Heart right ventricle (tissue), 16 donors: ENCODE results near the gene KIAA1191. TPM values are rescaled to one million over a fixed set of nuclear protein-coding genes. Genes with fewer than 3 reads are reported as not detected.
A peak's percentile ranks its signal among the peaks of the same experiment; 100 is the strongest.

Experiments used
- ATAC-seq, 8 donors: fragments of 200-7000 bp; cut with Tn5 transposase; one replicate each; pipeline ENCODE4 v1.9.1; 2020; ENCODE audit warnings: mild to moderate bottlenecking in 8 of 8, moderate library complexity in 8 of 8, moderate number of reproducible peaks in 1 of 8
- DNase-seq, 2 donors: peaks; one replicate each; pipeline ENCODE4 v3.0.0-alpha.2; 2020
- H3K27ac ChIP-seq, 10 donors: fragments of 200-600 bp; sonication (generic) in 2 of 10; one replicate each; pipeline versions ENCODE4 v1.5.0 to v1.8.0; 2020 to 2022; ENCODE audit warnings: mild to moderate bottlenecking in 3 of 10
- H3K27me3 ChIP-seq, 7 donors: fragments of 200-600 bp; one replicate each; pipeline ENCODE4 v1.8.0; 2021 to 2022; ENCODE audit warnings: mild to moderate bottlenecking in 2 of 7
- H3K36me3 ChIP-seq, 9 donors: fragments of 200-600 bp; sonication (generic) in 1 of 9; one replicate each; pipeline versions ENCODE4 v1.5.0 to v1.8.0; 2020 to 2022; ENCODE audit warnings: mild to moderate bottlenecking in 2 of 9
- H3K4me1 ChIP-seq, 9 donors: fragments of 200-600 bp; sonication (generic) in 1 of 9; one replicate each; pipeline versions ENCODE4 v1.5.0 to v1.8.0; 2020 to 2022; ENCODE audit warnings: mild to moderate bottlenecking in 4 of 9
- H3K4me3 ChIP-seq, 10 donors: fragments of 200-600 bp; sonication (generic) in 2 of 10; one replicate each; pipeline versions ENCODE4 v1.5.0 to v1.8.0; 2020 to 2022; ENCODE audit warnings: mild to moderate bottlenecking in 7 of 10, moderate library complexity in 2 of 10
- H3K9me3 ChIP-seq, 11 donors: fragments of 200-600 bp in 10 of 11; sonication (generic) in 2 of 11; one replicate each; pipeline versions ENCODE4 v1.5.0 to v1.8.0; 2013 to 2022; ENCODE audit warnings: mild to moderate bottlenecking in 2 of 11, control low read depth in 1 of 11, moderate library complexity in 1 of 11
- CTCF ChIP-seq, 9 donors: fragments of 200-600 bp; sonication (generic) in 2 of 9; IDR thresholded peaks; one replicate each; pipeline versions ENCODE4 v1.5.0 to v1.8.0; 2021 to 2022; ENCODE audit warnings: antibody characterized with exemption in 9 of 9, mild to moderate bottlenecking in 5 of 9, moderate library complexity in 1 of 9
- WGBS, 2 donors: extraction: QIAGEN DNeasy Blood & Tissue Kit; methylation state at CpG; one replicate each; pipeline ENCODE4 v1.1.7; 2013; ENCODE audit warnings: inconsistent platforms in 1 of 2; 5-methylcytosine and 5-hydroxymethylcytosine counted together
- intact Hi-C, 10 donors: fragments of 100-400 bp; cut with DNase I; formaldehyde crosslinking; loops; one replicate each; pipeline versions ENCODE4 v1.11.1 to v1.14.2; 2022
- polyA plus RNA-seq, 2 donors: library from polyadenylated mRNA; stranded (reverse); fragments of 200-250 nt; gene quantifications; one replicate each; pipeline ENCODE4 v1.2.3, GENCODE V29; 2013
- total RNA-seq, 10 donors: library from RNA; stranded (reverse); fragmentation: NEBNext Ultra II Directional in 3 of 10; extraction: Animal tissue kit (Norgen Biotek cat#: 25700) in 3 of 10; gene quantifications; one replicate each; pipeline versions ENCODE4 v1.2.1 to v1.2.4, GENCODE V29; 2021 to 2023
- donor health status: Arrhythmogenic right ventricular cardiomyopathy.
- donor health status: ischemic (EF 13 %, LVEDD 7.1; RV severe dilation, severe dysfunction).
- donor health status: healthy with polysubstance abuse.
- donor health status: DM: no; HTN: yes; CAD: no.
- donor health status: DM: no; HTN: no; CAD: no.
- donor health status: ischemic (EF 25% LVEDD 6.9; RV normal size, moderate dysfunction).
- donor health status: ischemic (EF 25% LVEDD 5.7; RV mildly dilated, moderate dysfunction).
- donor health status: healthy.
- donor health status: DM: yes; HTN: yes; CAD: no.
- donor health status: Ischemic cardiomyopathy.
- donor health status: ischemic (EF 35%, LVEDD 5.7; RV mildly dilated, moderate dysfunction).
- donor health status: nonischemic (EF 11% LVEDD 7.7; RV severe dilation, severe dysfunction).
- donor health status: DM: yes; HTN: yes; CAD: no.
- donor health status: PGD.
- donor health status: ischemic (EF 29% LVEDD 5.4; RV normal size, mild dysfunction).
- donor health status: nonischemic (EF 23%, LVEDD 6.1; RV moderate dilation, normal function).

The KIAA1191 gene
- total and polyA plus RNA-seq, 12 donors: 38.8 to 121 (median 89.1) TPM

GRCh38 chr5:176392526-176392925 is 31.0 kb upstream of the KIAA1191 start:
- TF ChIP-seq CTCF (IDR thresholded peaks at IDR 0.05): no peak
- 90 to 95% methylated on average over 11 of the region's 11 CpGs for whole genome bisulfite sequencing, 2 donors
- no peak for DNase-seq
- Histone ChIP-seq H3K27me3 (no peaks in the 10 kb centered on the region), H3K4me3 (no peak overlapping the region), H3K9me3 (no peaks in the 10 kb centered on the region), H3K4me1 (peaks cover 2 to 50% (median 27%) of the 10 kb centered on the region in 9 donors), H3K27ac (no peak overlapping the region), H3K36me3 (peaks cover 0 to 62% (median 20%) of the 10 kb centered on the region in 9 donors)
- ATAC-seq: no peak
- intact Hi-C loops: no loop called here

GRCh38 chr5:176391999-176392398 is 30.4 kb upstream of the KIAA1191 start:
- no peak for TF ChIP-seq CTCF (IDR thresholded peaks at IDR 0.05)
- Histone ChIP-seq H3K4me1 (peaks cover 6 to 56% (median 32%) of the 10 kb centered on the region in 9 donors), H3K9me3 (no peaks in the 10 kb centered on the region), H3K36me3 (peaks cover 0 to 60% (median 20%) of the 10 kb centered on the region in 9 donors), H3K4me3 (no peak overlapping the region), H3K27ac (no peak overlapping the region), H3K27me3 (no peaks in the 10 kb centered on the region)
- WGBS, 2 donors: 89 to 94% methylated on average over 4 of the region's 4 CpGs
- ATAC-seq: no peak
- no peak for DNase-seq
- intact Hi-C loops: no loop called here

GRCh38 chr5:176391479-176391878 is 29.9 kb upstream of the KIAA1191 start:
- WGBS, 2 donors: 86 to 93% methylated on average over 4 of the region's 4 CpGs
- DNase-seq: no peak
- no peaks in the 10 kb centered on the region for H3K27me3 ChIP-seq
- peak overlapping the region in 1 of 10 donors; percentile 12 for H3K27ac ChIP-seq
- H3K9me3 ChIP-seq: no peaks in the 10 kb centered on the region
- peaks cover 0 to 59% (median 20%) of the 10 kb centered on the region in 9 donors for H3K36me3 ChIP-seq
- peaks cover 6 to 59% (median 37%) of the 10 kb centered on the region in 9 donors for H3K4me1 ChIP-seq
- no peak for ATAC-seq
- intact Hi-C loops: no loop called here
- TF ChIP-seq CTCF (IDR thresholded peaks at IDR 0.05): no peak
- H3K4me3 ChIP-seq: no peak overlapping the region

- peak; percentile 12 to 59 (median 30) for ATAC-seq
- Histone ChIP-seq H3K4me1 (peaks cover 6 to 41% (median 27%) of the 10 kb centered on the region in 9 donors), H3K9me3 (no peaks in the 10 kb centered on the region), H3K4me3 (peak overlapping the region; percentile 52 to 99 (median 78)), H3K27me3 (no peaks in the 10 kb centered on the region), H3K36me3 (peaks cover 0 to 64% (median 34%) of the 10 kb centered on the region in 9 donors), H3K27ac (peak overlapping the region; percentile 91 to 99 (median 95))
- DNase-seq: no peak
- 29% methylated on average over 41 of the region's 41 CpGs for WGBS, 2 donors
- intact Hi-C loops: loop anchor here in 1 of 10 donors (2.0 to 10.0 kb wide), 3 partner anchors 27 to 145 kb away; partner anchors contain the start of genes CLTB, KIAA1191 and RNF44
- no peak for TF ChIP-seq CTCF (IDR thresholded peaks at IDR 0.05)
Measured at GRCh38 chr5:176389135-176390123, 27.9 kb upstream of the KIAA1191 start.
